ENCODE data around the gene KY.

KY gene

GRCh38 chr3:134667956-134668355, 17.1 kb upstream of the KY start:
- no peak for DNase-seq

GRCh38 chr3:134667406-134667805, 16.6 kb upstream of the KY start:
- DNase-seq = no peak

GRCh38 chr3:134666885-134667284, 16.1 kb upstream of the KY start:
- no peak for DNase-seq

- no peak for DNase-seq
Observed at GRCh38 chr3:134666466-134666865, 15.6 kb upstream of the KY start.

DNA sequence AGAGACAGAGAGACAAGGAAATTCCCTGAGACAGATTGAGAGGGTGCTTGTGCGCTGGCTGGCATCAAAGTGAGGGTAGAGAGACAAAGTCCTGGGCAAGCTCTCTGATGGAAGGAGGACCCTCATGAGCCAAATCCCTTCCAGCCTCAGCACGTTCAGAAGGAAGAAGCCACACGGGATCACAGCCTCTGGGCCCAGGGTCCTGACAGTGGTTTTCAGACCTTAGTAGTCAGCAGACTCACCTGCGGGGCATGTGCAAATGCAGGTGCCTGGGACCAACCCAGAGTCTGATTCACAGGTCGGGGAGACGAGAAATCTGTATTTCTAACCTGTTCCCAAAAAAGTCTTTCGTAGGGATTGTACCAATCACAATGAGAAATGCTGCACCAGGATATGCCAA, 15.2 kb upstream of the KY start:
- DNase-seq = no peak

GRCh38 chr3:134665243-134665642, 14.4 kb upstream of the KY start:
- DNase-seq = no peak

GRCh38 chr3:134663721-134664456, 13.1 kb upstream of the KY start:
- no peak for DNase-seq

- DNase-seq = no peak
Observed at GRCh38 chr3:134660046-134660441, 9.2 kb upstream of the KY start.

- no peak for DNase-seq
Observed at GRCh38 chr3:134659391-134660045, 8.7 kb upstream of the KY start.

GRCh38 chr3:134658555-134658954, 7.7 kb upstream of the KY start:
- DNase-seq = no peak

DNA sequence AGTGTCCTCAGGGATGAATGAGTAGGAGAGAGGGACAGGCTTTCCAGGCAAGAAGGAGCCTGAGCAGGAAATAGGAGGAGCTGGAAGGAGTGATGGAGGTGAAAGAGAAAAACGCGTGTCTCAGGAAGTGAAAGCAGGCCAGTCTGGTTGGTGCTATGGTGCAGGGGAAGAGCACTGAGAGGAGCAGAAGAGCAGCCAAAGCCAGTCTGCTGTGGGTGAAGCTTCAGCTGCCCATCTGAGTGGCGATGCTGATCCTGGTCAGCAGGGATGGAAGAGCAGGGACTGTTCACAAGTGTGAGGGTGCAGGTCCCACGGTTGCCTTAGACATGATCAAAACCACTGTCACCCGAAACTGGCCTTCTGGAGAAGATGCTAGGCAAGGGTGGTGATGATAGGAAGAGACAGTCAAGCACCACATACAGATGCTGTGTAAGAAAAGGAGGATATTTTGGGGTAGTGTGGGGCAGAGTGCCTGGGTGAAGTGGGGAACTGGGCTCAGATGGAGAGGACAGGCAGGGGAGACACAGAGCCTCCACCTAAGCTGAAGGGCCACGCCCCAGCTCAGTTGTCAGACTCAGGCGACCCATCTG, 5.5 kb upstream of the KY start:
- no peak for DNase-seq

DNA sequence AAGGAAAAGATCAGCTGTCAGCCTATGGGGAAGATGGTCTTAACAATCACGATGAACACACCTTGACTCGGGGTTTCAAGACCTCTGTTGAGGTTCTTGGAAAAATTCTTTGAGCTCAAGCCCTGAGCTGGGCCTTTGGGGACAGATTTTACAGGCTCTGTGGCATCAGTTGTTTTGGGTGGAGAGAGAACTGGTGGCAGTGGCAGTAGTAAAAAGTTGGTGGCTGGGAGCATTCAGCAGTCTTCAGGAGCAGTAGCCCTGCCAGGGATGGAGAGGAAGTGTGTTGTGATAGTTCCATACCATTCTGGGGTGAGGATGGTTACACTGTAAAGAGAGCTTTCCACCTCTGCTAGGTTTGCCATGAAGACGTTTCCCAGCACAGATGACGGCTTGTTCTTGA, 4.9 kb upstream of the KY start:
- DNase-seq = no peak

DNA sequence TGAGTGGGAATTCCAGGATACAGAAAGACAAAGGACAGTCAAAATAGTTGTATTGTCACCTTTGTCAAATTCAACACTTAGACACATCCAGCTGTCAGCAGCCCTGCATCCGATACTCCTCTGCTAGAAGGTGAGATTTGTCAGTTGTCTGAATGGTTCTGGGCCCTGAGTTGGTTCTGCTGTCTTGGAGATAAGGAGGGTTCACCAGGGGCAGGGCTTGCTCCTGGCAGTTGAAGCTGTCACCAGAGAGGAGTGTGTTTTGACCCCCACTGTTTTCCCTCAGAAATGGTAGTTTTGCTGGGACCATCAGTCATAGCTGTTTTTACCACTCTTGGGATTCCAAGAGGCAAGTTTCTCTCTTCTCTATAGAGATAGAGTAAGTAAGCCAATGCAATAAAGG, 3.2 kb upstream of the KY start:
- DNase-seq = no peak

GRCh38 chr3:134652886-134653630, 2.2 kb upstream of the KY start:
- DNase-seq = no peak

GRCh38 chr3:134652409-134652831, 1.6 kb upstream of the KY start:
- no peak for DNase-seq

- no peak for DNase-seq
Observed at GRCh38 chr3:134651347-134652041, 672 bp upstream of the KY start.

DNA sequence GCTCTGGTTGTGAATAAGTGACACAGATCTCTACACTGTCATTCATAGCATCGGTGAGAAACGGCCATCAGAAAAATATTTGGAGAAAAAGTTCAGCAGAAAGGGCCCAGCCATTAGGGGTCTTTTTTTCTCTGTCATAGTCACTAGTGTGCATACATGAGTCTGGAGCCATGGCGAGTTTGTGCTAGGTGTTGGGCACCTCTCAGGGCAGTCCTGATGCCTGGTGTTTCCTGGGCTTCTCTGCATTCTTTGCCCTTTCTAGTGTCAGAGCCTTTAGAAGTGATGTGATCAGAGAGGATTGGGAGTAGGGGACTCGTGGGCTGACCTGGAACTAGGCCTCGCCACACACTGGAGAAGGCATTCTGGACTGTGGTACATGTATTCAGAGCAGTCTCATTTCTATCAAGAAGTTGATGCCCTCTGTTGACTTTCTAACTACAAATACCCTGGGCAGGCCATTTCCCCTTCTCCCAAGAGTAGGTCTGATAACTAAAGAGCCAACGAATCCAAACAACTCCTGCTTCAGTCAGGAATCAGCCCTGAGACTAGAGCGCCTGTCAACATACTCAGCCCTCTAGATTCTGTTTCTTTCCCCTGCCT, 1.6 kb downstream of the KY start:
- no peak for DNase-seq

DNA sequence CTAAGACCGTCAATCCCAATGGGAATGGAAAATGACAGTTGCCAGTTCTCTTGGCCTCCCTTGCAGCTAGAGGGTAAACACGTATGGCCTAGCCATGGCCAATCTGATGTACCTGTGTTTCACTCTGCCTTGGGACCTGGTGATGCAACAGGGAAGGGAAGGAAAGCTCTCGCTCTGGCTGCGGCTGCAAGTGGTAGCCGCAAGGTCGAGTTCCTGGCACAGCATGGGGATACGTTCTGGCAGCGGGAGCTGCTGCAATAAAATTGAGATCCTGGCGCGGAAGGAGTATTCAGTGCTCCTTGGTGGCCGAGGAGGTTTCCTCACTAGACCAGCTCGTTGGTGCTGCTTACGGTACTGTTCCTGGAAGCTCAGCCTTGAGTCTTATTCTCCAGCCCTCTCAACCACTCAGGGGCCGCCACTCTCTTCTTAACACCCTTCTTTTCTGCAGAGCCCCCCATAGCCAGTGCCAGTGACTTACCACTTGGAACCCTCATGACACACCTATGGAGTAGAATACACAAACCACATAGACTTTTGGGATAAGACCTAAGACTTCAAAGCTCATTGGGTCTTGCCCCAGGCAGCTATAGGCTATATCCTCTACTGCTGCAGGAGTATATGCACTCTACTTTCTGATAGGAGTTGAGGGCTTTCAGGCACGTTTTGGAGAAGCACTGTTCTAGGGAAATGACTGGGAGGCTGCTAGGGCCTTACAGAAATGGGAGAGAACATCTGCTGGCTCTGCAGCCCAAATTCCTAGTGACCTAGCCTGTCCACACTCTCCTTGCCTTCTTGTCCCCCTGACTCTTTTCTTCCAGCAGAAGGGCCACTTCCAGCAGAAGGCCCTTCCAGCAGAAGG, 2.7 kb downstream of the KY start:
- no peak for DNase-seq

- no peak for DNase-seq
Observed at GRCh38 chr3:134646086-134646485, 4.7 kb downstream of the KY start.

DNA sequence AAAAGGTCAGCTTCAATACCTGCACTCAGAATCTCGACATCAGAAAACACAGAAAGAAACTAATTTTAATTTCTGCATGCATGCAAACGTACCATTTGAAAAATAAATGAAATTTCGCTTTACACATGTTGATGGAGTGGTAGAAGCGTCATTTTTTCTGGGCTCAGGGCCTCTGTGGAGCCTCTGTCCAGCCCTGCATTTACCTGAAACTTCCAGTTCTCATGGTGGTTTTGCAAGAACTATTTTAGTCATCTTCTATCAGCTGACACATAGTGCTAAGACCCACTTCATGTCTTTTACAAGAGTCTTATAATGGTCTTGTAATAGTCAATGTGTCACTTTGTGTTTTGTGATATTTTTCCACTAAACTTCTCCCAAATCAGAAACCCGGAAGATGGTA, 5.3 kb downstream of the KY start:
- no peak for DNase-seq

- DNase-seq = no peak
Observed at GRCh38 chr3:134644731-134645514, 5.9 kb downstream of the KY start.

All from stimulated activated CD4-positive, alpha-beta T cell treated with anti-CD3 and anti-CD28 coated beads, Interleukin-1b, Interleukin-23, amount 100 ng/mL, for 48 hours (primary cell).